ENCODE data around the gene DPH2.

The DPH2 gene

GRCh38 chr1:43987159-43987902 lies 17.5 kb downstream of the DPH2 start:
- H3K4me3 ChIP-seq (replicated peaks; ENCODE audit: low read depth, low read length): no peak overlapping the region
- DNase-seq (ENCODE audit: low read depth): no peak
- TF ChIP-seq CTCF (IDR thresholded peaks at IDR 0.05; ENCODE audit: low read length, missing control alignments): no peak

- DNase-seq (ENCODE audit: low read depth): no peak
- peak; percentile 6 for TF ChIP-seq CTCF (IDR thresholded peaks at IDR 0.05; ENCODE audit: low read length, missing control alignments)
- peak overlapping the region; percentile 66 for H3K4me3 ChIP-seq (replicated peaks; ENCODE audit: low read depth, low read length)
Measured at GRCh38 chr1:43990271-43991199, 20.7 kb downstream of the DPH2 start.

- H3K4me3 ChIP-seq (replicated peaks; ENCODE audit: low read depth, low read length): peak overlapping the region; percentile 66
- TF ChIP-seq CTCF (IDR thresholded peaks at IDR 0.05; ENCODE audit: low read length, missing control alignments): no peak
- DNase-seq (ENCODE audit: low read depth): no peak
Measured at GRCh38 chr1:43991200-43991475, 21.3 kb downstream of the DPH2 start.

- TF ChIP-seq CTCF (IDR thresholded peaks at IDR 0.05; ENCODE audit: low read length, missing control alignments): no peak
- peak within 1 kb of the TSS; percentile 66 for H3K4me3 ChIP-seq (replicated peaks; ENCODE audit: low read depth, low read length)
- peak; percentile 80 for DNase-seq (ENCODE audit: low read depth)
Measured at GRCh38 chr1:43991476-43992231, 21.8 kb downstream of the DPH2 start, which contains the start of gene CCDC24. Gene CCDC24, plus strand, starts transcription at chr1:43991599. Its CDS starts 280 bp downstream, at chr1:43991879.

- H3K4me3 ChIP-seq (replicated peaks; ENCODE audit: low read depth, low read length): peak overlapping the region; percentile 66
- no peak for DNase-seq (ENCODE audit: low read depth)
- TF ChIP-seq CTCF (IDR thresholded peaks at IDR 0.05; ENCODE audit: low read length, missing control alignments): no peak
Measured at GRCh38 chr1:43992232-43992995, 22.6 kb downstream of the DPH2 start.

- no peak for DNase-seq (ENCODE audit: low read depth)
- no peak overlapping the region for H3K4me3 ChIP-seq (replicated peaks; ENCODE audit: low read depth, low read length)
Measured at GRCh38 chr1:43993206-43993914, 23.6 kb downstream of the DPH2 start.

More at GRCh38 chr1:43993206-43993914, 23.6 kb downstream of the DPH2 start:
- no peak for TF ChIP-seq CTCF (IDR thresholded peaks at IDR 0.05; ENCODE audit: low read length, missing control alignments)
